GM21825 (cell line): ENCODE results near the gene DENND11.
"Not testable (repeated sequence)": the region's sequence is repeated elsewhere in the genome, so short reads cannot be mapped to it uniquely, and the experiment has no call there.

Source experiments
- ATAC-seq: cut with Tn5 transposase; IDR thresholded peaks from one replicate; pipeline ENCODE4 v1.9.1; 2021; ENCODE audit warnings: mild to moderate bottlenecking, moderate library complexity; ENCODE audit not compliant: unreplicated experiment

The DENND11 gene

DNA sequence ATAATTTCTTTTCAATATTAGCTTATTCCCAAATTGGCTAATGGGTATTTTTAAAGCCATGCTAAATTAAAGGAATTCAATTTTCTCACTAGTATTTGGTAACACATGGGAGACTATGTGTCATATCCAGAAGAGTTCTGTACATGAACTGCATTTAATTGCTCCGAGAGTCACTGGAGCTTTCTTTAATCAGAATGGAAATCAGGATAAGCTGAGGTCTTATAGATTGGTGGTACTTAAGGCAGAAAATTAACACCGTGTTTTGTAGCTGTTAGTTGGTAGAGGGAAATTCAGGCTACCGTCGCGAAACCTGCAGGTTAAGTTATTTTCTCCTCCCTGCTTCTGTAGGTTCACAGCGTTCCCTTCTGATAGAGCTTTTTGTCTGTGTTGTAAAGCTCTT is 6.4 kb upstream of the DENND11 start, which contains the start of gene WEE2:
WEE2 (plus strand) TSS at position 3 of the 400 bp plus-strand sequence. CDS start 406 bp downstream, outside the sequence.
- no peak for ATAC-seq

DNA sequence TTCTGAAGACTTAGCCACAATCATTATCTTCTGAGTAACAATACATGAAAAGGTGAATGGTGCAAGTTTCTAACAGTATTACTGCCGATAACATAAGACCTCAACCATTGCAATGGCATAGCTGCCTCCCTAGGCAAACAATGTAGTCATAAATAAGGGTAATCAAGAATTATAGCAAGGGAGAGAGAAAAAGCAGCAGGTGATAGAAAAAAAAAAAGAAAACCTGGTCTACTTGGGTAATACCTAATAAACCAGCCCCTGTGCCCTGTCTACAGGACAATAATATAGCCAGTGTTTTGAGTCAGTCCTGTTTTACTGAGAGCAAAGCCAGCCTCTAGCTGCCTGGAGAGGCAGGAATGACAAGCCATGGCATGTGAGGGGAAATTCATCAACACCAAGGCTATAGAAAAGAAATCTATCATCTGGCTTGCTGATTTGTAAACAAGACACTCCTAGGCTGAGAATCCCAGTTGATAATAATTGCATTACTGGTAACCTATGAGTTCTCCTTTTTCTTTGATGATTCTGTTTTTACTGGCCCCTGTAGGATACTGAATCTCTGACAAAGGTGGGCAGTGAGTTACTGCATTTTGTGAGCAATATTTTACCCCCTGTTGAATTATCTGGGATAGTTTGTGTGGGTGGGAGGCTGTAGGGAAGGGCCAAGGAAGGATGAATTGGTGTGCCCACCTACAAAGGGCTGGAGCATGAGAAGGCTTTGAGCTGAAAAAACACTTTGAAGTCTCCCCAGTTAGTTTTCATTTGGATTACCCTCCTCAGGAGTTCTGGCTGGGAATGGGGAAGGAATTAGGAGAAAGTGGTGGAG is 4.5 kb upstream of the DENND11 start:
- ATAC-seq, result no peak

- ATAC-seq, result no peak
Observed at GRCh38 chr7:141704741-141705140, 2.8 kb upstream of the DENND11 start.

DNA sequence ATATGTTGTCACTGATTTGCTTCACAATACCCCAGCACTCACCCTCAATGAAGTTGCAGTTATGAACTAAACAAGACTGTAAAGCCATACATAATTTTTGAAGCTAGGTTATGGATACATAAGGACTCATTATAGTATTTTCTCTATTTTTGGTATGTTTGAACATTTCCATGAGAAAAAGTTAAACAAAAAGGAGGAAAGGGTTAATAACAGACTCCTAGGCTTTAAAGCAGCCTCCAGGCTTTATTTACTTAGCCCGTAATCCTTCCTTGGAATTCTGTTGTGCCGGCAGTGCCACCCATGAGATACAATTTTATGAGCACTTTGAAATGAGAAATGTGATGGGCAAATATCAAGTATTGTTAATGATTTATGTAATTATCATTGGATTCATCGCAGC is 2.1 kb upstream of the DENND11 start:
- ATAC-seq, result no peak

DNA sequence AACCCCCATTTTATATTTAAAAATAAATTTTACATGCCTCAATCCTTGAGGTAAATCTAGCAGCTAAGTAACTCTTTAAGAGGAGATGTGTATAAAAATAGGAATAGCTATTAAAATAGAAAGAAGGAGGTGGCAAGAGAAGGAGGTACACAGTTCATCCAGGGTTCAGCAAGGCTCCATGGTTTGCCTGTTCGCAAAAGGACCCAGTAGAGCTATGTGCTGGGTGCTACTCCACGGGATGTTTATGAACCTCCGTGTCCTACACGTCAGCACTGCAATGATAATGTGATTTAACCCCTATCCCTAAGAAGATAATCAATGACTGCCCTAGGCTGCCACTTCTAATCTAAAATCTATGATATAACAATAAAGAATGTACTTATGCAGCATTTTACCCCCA is 926 bp upstream of the DENND11 start:
- ATAC-seq, result no peak

GRCh38 chr7:141701489-141702046 is 398 bp downstream of the DENND11 start:
- ATAC-seq, result peak; percentile 85

- ATAC-seq, result peak; percentile 1
Observed at GRCh38 chr7:141700848-141701371, 1.1 kb downstream of the DENND11 start.

- no peak for ATAC-seq
Observed at GRCh38 chr7:141700296-141700847, 1.6 kb downstream of the DENND11 start.

- ATAC-seq, result no peak
Observed at GRCh38 chr7:141699860-141700259, 2.1 kb downstream of the DENND11 start.

DNA sequence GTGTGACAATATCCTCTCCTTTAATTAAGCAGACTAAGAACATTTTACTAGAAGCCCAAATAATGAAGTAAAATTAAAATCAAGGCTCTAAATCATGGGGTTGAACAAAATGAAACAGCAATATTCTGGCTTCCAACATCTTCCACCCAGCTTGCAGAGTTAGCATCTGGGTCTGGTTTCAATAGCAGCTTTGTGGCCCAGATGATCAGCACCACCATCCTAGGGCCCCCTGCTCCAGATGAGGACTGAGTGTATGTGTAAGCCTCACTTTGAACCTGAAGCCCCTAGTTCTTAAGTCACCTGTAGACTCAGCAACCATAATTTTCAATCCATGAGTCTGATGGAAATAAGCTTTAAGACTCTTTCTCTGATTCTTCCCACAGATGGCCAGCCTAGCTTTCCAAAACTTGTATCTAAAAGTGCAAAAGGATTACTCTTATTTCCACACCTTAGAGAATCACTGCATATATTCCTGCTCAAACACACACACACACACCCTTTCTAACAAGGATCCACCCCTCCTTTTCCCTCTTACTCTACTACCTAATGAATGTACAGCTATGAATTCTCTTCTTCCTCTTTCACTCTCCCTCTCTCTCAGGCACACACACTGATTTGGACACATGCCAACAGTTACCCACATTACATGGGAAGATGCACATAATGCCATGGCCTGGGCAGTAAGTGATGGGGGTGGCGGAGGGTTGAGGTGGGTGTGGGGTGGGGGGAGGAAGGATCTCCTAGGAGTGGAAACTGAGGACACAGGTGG is 3.5 kb downstream of the DENND11 start:
- no peak for ATAC-seq

DNA sequence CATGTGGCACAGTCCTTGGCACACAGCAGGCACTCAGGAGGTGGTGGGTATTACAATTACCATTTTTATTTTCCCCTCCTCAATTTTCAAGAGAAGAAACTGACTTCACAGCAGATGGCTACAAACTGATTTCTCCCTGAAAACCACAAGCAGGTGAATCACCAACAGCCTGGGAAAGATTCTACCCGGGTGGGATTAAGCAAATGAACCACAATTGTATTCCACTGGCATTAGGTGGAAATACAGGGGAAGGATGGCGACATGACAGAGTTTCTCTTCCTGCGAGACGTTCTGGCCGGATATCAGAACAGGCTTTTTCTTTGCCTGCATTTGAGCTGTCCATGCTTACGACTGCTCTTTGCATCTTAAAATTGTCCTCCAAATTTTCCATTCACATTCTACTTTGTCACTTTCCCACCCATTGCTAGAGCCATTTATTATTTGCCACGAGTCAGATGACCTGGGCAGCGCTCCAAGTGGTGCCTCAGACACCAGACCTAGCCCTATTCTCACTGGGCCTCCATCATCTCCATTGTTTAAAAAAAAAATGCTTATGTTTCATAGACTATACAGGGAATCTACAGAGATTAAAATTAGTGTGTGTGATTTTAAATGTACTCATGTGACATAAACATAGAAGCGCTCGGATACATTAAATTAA is 4.6 kb downstream of the DENND11 start:
- ATAC-seq, result no peak

DNA sequence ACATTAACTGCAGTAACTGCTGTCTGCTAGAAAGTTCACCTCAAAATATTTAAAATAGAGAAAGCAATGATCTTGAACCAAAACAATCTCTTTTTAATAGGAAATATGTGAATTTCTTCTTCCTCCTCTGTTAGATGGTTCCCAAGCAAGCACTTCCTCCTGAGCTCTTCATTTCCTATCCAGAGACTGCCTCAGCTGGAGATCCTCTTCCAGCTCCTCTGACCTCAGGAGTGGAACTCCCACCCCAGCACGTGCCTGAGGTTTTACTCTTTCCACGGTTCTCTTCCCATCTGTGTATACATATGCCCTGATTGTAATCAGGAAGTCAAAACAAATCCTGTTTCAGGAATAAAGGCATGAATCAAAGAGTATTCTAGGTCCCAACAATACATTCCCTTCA is 5.6 kb downstream of the DENND11 start:
- no peak for ATAC-seq

GRCh38 chr7:141695803-141696289 is 6.1 kb downstream of the DENND11 start:
- no peak for ATAC-seq

- no peak for ATAC-seq
Observed at GRCh38 chr7:141693082-141693481, 8.9 kb downstream of the DENND11 start.

DNA sequence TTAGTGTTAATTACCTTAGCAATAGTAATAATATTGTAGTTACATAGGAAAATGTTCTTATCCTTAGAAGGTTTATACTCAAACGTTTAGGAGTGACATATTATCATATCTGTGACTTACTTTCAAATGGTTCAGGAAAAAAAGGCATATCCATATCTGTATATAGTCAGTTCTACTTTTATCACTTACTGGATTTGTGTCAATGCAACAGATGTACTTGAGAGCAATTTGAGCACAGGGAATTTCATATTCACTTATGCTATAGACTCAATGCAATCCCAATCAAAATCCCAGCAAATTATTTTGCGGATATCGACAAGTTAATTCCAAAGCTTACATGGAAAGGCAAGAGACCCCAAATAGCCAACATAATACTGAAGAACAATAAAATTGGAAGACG is 10.0 kb downstream of the DENND11 start:
- no peak for ATAC-seq

DNA sequence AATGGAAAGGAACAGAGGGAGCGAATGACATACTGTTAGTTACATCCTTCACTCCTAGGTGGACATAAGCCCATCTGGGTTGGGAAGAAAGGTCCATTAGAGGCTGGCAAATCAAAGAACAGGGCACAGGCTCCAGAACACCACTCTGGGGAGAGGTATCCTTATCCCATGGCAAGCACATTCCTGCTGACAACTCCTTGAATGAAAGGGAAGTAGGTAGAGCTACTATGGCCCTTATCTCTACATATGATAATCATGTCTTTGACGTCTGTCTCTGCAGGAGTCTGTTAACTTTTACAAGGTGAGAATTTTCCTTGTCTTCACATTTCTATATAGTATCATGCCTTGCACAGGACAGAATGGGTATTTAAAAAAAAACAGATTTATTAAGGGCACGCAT is 10.4 kb downstream of the DENND11 start:
- no peak for ATAC-seq

DNA sequence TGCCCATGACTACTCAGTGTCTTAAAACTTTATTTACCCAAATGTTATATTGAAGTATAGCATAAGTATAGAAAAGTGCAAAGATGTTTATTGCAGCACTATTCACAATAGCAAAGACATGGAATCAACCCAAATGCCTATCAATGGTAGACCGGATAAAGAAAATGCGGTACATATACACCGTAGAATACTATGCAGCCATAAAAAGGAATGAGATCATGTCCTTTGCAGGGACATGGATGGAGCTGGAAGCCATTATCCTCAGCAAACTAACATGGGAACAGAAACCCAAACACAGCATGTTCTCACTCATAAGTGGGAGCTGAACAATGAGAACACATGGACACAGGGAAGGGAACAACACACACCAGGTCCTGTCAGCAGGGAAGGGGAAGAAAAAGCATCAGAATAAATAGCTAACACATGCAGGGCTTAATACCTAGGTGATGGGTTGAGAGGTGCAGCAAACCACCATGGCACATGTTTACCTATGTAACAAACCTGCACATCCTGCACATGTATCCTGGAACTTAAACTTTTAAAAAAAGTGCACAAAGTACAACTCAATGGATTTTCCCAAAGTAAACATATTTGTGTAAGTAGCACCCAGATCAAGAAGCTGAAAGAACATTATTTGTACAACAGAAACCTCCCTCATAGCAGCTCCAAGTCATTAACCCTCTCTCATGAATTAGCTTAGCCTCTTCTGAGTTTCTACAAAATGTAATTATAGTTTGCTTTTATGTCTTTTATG is 12.7 kb downstream of the DENND11 start:
- not testable (repeated sequence) for ATAC-seq

GRCh38 chr7:141688043-141688442 is 13.9 kb downstream of the DENND11 start:
- ATAC-seq, result no peak

GRCh38 chr7:141686670-141687069 is 15.3 kb downstream of the DENND11 start:
- no peak for ATAC-seq

DNA sequence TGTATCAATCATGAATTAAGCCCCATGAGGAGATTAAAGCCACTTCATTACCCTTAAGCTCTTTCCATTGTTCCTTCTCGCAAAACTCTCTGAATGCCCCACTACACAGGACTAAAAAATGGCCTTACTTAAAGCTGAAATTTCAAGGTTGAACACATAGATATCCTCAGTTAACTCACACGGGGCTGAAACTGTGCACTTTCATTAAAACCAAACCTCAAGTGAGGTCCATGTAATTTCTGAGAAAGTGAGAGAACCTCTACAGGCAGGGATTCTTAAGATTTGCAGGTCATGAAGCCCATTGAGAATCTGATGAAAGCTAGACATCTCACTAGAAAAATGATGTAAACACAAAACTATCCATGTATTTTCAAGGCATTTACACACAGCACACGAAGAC is 15.9 kb downstream of the DENND11 start:
- no peak for ATAC-seq
